DMS153 (cell line): Measurements from ENCODE around the gene GALT.

Experiments used
- DNase-seq: peaks from one replicate; lab custom pipeline; 2025; lab: John Stamatoyannopoulos, UW

GALT gene

DNA sequence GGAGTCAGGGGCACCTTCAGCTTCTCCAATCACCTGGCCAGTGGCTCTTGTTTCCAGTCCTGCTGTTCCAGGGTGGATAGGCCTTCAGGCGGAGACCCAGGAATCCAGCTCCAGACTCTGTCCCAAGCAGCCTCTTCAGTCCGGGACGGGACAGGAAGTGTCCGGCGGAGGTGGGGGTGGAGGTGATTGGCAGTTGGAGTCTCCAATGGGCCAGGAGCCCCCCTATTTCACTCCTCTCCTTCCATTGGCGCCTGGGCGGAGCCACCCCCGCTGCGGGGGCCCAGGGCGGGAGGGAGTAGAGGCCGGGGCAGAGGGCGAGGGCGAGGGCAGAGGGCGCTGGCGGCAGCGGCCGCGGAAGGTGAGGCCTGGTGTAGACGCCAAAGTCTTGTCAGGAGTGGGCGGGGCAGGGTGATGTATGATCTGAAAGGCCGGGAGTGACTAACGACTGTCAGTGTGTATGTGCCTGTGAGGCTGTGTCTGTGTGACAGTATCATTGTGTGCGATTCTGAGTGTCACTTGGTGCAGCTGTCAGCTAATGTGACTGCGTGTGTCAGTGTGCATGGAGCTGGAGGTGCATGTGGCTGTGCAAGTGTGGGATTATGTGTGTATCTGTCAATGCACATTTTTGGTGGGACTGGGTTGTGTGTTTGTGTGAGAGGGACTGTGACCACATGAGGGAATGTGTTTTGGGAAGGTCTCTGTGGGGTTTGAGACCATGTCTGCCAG lies 5.6 kb downstream of the GALT start, which contains the start of gene IL11RA:
Gene IL11RA, plus strand, starts transcription at position 310 of the 726 bp plus-strand sequence. CDS start 3,033 bp downstream, outside the sequence.
- DNase-seq: peak; percentile 45

DNA sequence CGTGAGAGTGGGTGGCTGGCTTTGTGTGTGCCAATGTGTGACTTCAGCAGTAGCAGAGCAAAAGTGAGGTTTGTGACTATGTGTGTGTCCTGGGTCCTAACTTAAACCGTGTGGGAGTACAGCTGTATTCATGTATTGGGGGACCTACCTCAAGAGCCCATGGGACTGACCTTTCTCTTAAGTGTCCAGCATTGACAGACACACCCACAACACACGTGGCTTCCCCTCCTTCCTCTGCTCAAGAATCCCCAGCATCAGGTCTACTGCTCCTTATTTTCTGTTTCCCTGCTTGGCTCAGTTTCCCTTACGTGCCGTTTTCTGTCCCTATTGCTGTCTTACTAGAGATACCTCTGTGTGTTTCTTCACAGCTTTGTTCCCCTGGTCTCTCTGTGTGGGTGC lies 6.1 kb downstream of the GALT start:
- DNase-seq: no peak

DNA sequence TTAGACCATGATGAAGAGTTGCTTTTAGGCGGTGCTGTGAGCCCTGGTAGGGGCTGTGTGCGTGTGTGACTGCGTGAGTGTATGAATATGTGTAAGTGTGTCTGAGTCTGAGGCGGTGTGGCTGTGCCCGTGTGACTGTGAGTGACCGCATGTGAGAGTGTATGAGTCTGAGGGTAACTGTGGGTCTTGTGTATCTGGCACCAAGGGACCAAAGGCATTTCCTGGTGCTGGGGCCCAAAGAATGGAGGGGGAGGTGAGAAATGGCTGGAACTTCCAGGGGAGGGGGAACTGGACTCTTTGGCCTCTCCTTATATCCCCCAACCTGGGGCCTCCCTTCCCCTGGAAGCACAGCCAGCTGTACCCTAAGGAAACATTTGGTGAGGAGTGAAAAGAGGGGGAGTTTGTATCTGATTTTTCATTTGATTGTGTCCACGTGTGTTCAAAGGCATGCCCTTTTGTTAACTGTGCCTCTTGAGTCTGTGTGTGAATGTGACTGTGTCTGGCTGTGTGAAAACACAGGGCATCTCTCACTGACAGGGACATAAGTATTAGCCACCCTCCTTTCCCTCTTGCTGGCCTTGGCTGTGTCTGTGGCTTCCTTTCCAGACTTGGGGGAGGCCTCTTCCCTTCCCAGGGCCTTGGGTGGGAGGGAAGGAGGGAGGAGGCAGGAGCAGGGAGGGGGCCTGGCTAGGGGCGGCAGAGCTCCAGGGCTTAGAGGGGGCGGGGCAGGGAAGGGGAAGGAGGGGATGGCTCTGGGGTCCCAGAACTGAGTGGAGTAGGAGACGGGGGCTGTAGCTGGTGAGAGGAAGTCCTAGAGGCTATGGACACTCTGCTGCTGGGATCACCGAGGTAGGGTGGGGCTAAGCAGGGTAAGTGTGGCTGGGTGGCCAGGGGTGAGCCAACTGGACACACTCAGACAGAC lies 6.9 kb downstream of the GALT start:
- DNase-seq: no peak

DNA sequence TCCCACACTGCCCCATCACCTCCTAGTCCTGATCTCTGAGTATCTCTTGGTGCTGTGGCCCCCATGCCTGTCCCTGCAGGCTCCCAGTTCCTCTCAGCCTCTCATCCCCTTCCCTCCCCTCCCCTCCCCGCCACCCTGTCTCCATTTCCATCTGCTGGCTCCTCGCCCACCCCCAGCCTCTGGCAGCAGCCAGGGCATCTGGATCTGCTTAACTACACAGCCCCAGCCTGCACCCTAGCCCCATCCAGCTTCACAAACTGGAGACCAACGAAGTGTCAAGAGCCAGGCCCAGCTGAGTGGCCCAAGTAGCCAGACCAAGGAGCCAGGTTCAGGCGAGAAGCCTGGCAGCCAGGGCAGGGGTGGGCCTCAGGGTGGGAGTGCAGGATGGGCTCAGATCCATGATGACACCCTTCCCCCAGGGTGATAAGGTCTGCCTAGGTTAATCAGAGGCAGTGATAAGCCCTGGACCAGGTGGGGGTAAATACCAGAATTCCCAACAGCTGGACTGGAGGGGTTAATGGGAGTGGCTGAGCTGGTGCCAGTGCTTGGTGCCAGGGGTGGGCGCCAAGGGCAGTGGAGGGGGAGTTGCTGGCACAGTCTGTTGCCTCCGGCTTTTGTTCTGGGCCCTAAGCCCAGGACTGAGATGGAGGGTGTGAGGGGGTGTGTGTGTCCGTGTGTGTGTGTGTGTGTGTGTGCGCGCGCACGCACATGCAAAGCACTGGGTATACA lies 8.0 kb downstream of the GALT start:
- no peak for DNase-seq

DNA sequence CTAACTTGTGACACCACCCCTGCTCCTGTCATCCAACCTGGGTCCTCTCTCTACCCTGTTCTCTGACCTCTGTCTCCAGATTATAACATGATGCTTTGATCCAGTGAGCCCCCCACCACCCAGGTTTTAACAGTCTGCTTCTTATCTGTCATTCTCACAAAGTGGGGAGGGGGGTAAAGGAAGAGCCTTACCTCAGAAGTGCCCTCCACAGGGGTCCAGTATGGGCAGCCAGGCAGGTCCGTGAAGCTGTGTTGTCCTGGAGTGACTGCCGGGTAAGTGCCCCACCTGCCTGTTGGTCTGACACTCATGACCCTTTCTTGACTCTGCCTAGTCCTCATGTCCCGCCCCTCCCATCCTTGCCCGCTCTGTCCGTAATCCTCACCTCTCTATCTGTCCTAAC lies 8.9 kb downstream of the GALT start:
- no peak for DNase-seq

DNA sequence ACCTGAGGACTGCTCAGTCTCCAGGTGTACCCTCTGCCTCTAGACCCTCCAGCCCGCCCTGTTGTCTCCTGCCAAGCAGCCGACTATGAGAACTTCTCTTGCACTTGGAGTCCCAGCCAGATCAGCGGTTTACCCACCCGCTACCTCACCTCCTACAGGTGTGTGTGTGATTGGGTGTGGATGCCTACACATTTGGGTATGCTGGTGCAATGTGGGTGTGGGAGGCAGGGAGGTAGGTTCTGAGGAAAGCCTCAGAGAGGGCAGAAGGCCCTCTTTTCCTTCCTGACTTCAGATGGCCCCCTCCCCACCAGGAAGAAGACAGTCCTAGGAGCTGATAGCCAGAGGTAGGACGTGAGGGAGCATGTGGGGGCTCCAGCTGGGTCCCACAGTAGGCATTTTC lies 10.5 kb downstream of the GALT start:
- DNase-seq: no peak

DNA sequence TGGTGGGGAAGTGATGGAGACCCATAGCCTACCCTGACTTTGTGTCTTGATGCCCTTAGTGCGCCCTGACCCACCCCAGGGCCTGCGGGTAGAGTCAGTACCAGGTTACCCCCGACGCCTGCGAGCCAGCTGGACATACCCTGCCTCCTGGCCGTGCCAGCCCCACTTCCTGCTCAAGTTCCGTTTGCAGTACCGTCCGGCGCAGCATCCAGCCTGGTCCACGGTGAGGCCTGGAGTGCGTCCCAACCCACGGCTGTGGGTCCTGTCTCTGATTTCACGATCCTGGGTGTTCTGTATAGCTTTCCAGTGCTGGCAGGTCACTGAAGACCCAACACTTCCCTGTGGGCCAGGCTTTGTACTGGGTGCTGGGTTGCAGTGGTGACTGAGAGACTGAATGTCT lies 12.0 kb downstream of the GALT start:
- DNase-seq: no peak

DNA sequence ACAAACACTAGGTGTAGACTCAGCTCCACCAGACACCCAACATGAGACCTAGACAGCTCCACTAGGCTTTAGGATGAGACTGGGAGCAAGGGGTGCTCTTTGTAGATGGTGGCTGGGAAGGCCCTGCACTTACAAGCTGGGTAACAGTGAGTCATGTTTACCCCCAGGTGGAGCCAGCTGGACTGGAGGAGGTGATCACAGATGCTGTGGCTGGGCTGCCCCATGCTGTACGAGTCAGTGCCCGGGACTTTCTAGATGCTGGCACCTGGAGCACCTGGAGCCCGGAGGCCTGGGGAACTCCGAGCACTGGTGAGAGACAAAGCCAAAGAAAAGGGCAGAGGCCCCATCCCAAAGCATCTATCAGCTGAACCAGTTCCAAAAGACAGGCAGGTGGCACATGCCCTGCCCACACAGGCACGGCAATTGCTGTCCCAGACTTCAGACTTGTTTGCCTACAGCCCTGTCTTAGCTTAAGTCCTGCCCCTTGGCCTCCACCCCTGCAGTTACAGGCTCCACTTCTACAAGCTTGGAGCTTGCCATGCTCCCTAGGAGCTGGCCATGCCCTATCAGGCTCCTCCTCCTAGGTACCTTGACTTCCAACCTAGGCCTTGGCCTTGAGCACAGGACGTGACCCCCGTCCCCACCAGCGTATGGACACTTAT lies 13.2 kb downstream of the GALT start:
- peak; percentile 5 for DNase-seq

DNA sequence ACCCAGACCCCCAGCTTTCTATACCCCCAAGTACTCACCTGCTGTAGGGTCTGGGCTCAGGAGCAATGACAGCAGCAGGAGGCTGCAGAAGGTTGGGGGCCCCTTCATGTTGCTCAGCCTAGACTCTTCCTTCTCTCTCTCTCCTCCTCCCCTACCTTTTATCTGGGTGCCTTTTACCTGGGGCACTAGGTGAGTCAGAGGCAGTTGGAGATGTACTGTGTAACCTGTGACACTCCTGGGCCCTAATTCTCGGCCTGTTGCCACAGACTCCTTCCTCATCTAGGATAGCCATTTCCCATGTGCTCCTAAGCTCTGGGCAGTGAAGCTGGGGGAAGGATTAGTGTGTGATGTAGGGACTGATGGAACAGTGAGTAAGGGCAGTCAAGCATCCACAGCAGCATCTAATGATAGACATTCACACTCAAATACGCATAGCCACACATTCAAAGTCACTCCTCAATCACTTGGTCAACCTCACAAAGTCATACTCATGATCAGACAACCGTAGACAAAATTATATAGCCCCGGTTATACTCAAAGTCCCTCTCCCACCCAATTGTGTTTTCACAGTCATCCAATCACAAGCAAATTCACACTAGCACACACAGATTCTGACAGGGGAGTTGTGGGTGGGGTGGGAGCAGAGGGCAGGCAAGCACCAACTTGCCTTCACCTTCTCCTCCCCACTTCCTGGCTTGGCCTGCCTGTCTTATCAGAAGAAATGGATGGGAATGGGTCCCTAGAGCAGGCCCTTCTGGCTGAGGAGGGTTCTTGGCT lies 16.2 kb downstream of the GALT start, which contains the start of gene CCL27:
Gene CCL27, minus strand, starts transcription at position 132 of the 777 bp plus-strand sequence. Its CDS starts 24 bp downstream, at position 108.
- DNase-seq: no peak

DNA sequence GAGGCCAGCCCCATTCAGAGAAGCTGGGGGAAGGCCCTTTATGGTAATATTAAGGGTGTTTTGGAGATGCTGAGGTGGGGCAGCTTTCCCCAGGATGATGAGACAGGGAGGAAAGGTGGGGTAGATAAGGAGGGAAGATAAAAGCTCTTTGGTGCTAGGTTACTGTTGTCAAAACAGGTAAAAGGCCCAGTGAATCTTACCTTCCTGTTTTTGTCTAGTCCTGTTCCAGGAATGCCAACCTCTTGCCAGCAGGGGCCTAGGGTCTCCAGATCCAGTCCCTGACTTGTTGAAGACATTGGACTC lies 16.8 kb downstream of the GALT start:
- DNase-seq: no peak

DNA sequence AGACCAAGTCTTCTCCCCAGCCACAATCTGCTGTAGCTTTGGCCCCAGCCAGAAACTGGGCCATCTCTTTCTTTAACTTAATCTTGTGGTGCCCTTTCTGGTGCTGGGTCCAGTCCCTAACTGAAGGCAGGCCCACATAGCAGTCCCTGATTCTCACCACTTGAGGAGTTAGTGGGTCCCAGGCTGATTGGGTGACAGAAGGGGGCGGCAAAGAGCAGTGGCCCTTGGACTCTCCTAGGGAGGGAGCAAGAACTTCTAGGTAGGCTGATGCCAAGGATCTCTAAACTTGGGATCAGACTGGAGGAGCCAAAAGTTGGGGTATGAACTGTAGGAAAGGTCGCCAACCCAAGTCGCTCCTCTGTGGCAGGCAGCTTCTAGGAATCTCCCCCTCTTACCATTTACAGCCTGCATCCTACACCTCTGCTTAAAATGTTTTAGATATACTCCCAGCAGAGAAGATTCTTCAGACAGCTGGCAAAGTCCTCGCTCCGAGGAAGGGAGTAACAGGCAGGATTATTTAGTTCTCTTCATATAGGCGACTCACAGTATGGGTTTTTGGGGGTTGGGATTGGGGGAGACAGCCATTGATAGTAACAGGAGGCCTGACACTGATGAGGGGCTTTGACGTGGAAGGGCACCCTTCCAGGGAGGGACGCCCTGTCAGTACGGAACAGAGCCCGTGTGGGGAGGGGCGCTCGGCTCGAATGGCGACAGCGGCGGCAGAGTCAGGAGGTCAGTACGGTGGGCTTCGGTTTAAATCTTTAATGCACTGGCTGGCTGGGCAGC lies 18.0 kb downstream of the GALT start:
- peak; percentile 7 for DNase-seq

DNA sequence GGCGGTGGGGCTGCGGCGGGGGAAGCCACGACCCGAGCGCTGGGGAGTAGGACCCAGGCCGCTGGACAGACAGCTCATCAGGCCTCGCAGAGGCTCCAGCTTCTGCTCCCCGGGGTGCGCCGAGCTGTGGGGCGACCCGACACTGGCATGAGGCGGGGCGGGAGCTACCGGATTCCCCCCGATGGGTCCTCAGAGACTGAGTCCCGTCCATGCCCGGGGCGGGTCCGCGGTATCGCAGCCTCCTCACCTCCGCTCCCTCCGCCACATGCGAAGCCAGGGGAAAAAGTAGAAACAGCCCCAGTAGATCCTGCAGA lies 18.5 kb downstream of the GALT start:
- DNase-seq: no peak

DNA sequence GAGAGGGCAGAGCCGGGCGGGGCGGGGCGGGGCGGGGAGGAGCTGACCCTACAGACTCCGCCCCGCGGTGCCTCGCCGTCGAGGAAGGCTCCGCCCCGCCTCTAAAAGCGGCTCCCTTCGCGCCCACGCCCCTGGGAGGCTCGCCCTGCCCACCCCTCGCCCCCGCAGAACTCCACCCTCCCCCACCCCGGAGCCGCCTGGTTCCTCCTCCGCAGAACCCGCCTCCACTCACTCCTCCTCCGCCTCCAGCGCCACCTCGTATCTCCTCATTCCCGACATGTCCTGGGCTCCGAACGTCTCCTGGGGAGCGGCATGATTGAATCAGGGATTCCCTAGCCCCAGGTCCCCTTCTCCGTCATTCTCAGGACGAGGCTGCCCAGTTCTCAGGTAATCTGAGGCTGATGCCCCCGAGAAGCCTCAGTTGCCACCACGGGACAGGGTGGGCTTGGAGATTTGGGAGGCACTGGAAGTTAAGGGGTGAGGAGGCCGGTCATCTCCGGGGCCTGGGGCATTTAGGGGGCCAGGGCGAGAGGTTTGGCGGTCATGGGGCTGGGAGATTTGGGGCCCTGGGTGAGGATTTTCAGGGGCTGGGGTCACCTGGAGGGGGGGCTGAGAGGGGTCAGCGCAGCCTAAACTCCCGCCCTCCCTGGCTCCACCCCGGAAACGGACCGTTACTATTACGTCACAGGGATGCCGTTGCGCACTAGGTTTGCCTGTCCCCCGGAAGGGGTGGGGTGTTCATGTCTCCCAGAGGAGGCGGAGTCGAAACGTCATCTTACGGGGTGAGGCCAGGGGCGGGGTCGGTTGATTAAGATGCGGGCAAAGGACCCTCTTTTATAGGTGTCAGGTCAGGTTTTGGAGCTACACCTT lies 19.1 kb downstream of the GALT start:
- DNase-seq: peak; percentile 91

DNA sequence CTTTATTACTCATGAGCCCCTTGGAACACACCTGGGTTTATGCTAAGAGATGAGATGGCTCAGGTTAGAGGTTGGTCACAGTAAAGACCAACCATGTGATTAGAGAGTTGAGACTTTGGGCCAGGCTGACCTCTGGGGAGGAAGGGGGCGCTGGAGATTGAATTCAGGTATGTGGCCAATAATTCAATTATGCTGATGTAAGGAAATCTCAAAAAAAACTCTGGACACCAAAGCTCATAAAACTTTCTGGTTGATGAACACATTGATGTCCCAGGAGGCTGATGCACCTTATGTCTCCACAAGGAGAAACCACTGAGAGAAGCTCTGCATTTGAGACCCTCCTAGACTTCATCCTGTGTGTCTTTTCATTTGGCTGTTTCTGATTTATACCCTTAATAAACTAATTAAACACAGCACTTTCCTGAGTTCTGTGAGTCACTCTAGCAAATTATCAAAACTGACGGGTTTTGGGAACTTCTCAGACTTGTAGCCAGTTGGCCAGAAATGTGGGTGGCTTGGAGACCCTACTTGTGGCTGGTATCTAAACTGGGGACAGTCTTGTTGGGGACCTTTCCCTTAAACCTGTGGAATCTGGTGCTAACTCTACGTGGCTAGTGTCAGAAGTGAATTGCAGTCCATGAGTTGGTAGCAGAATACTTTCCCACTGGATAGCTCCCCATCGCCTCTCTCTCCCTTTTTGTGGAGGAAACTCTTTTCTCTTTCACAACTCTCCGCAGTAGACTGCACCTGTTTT lies 23.5 kb downstream of the GALT start:
- DNase-seq: no peak

DNA sequence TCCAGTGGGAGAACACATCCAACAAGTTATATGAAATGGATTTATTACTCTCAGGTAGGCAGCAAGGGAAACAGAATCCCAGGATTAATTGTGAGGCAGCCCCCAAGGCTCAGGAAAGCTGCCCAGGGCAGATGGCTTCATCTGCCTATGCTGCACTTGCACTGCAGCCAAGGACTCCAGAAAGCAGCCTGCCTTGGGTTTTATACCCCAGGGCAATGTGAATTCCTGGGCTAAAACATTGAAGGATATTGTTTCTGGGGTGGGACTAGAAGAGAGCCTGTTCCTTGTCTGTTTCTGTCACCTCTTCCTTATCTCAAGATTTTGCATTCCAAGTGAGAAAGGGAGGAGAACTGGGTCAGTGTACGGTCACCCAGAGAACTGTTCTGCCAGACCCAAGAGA lies 24.8 kb downstream of the GALT start:
- DNase-seq: no peak

DNA sequence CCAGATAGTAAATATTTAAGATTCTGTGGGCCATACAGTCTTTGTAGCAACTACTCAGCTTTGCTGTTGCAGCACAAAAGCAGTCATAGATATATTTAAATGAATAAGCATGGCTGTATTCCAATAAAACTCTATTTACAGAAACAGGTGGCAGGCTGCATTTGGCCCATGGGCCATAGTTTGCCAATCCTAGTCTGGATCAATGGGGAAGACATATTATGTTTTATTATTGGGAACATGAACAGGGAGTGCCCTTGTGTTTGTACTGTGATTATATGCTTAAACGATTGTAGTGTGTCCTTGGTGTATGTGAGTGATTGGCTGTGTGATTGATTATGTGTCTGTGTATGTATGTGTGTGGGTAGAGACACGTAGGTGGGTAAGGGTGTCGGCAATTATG lies 28.0 kb downstream of the GALT start:
- no peak for DNase-seq

DNA sequence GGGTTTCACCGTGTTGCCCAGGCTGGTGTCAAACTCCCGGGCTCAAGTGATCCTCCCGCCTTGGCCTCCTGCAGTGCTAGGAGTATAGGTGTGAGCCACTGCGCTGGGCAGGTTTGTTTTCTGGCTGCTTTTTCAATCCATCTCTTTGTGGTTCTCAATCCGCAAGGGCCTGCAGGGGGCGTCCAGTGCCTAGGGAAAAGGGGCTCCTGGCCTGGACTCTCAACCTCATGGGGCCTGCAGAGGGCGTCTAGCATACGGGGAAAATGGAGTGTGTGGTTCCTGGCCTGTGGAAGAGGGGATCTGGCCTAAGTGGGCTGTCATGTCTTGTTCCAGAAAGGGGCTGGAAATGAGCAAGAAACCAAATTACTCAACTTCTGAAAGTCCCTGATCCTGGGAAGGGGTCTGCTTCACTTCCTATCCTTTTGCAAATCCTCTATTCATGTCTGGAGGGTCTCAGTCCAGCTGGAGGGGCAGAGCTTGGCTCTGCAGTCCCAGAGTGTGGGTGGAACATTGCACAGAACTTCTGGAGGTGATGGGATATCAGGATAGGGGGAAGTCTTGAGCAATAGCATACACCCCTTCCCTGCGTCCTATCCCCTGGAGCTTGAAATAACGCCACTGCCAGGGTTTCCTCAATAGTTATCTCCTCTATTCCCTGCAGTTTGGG lies 28.7 kb downstream of the GALT start:
- peak; percentile 6 for DNase-seq

DNA sequence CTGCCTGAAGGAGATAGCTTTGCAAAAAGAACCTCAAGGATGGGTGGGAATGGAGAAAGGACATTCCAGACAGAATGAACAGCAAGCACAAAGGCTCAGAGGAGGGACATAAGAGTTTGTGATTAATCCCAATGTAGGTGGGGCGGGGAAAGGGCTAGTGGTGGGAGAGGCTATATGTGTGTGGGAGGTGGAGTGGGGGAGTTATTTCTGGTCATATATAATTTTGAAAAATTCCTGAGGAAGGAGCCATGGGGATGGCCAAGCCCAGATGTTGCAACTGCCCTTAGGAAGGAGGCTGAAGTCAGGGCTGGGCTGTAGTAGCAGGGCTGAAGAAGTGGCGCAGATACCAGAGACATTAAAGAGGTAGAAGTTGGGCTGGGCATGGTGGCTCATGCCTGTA lies 29.4 kb downstream of the GALT start:
- no peak for DNase-seq
